Neural cell (in vitro differentiated cells): ENCODE measurements around the gene PRELID3B. TPM values are rescaled to one million over a fixed set of nuclear protein-coding genes. Genes with fewer than 3 reads are reported as not detected.

Experiments
- H2AFZ ChIP-seq: fragments of 200-600, 300-800 bp; sonication (generic), shearing (Covaris generic); 2 replicates; pipeline ENCODE4 v1.6.0; 2014; ENCODE audit warnings: low read depth, mild to moderate bottlenecking, antibody characterized with exemption, low read length, moderate library complexity
- H3F3A ChIP-seq: fragments of 200-600 bp; shearing (Covaris generic); 2 replicates; pipeline ENCODE4 v1.6.1; 2016; ENCODE audit warnings: mild to moderate bottlenecking, moderate library complexity, mixed read lengths, antibody characterized with exemption, low read length; ENCODE audit not compliant: insufficient read depth, poor library complexity, severe bottlenecking
- H3K27ac ChIP-seq: fragments of 200-600, 300-800 bp; sonication (generic), shearing (Covaris generic); 2 replicates; pipeline ENCODE4 v1.5.1; 2014; ENCODE audit warnings: mild to moderate bottlenecking, low read length, moderate library complexity
- H3K27me3 ChIP-seq: fragments of 300-800, 200-600 bp; sonication (generic), shearing (Covaris generic); 2 replicates; pipeline ENCODE4 v1.6.0; 2014; ENCODE audit warnings: mild to moderate bottlenecking, low read depth, low read length, moderate library complexity; ENCODE audit not compliant: insufficient read depth
- H3K36me3 ChIP-seq: fragments of 300-800, 200-600 bp; sonication (generic), shearing (Covaris generic); 2 replicates; pipeline ENCODE4 v1.5.1; 2014; ENCODE audit warnings: mild to moderate bottlenecking, antibody characterized with exemption, low read length, moderate library complexity; ENCODE audit not compliant: insufficient read depth
- H3K4me2 ChIP-seq: fragments of 300-800, 200-600 bp; sonication (generic), shearing (Covaris generic); 2 replicates; pipeline ENCODE4 v1.6.0; 2014; ENCODE audit warnings: mild to moderate bottlenecking, low read length
- H3K4me3 ChIP-seq: fragments of 300-800, 200-600 bp; sonication (generic), shearing (Covaris generic); 2 replicates; pipeline ENCODE4 v1.5.1; 2014; ENCODE audit warnings: mild to moderate bottlenecking, low read length, moderate library complexity
- H3K79me2 ChIP-seq: fragments of 200-600 bp; shearing (Covaris generic); replicated peaks from 2 replicates; pipeline ENCODE4 v1.6.0; 2014; ENCODE audit warnings: mild to moderate bottlenecking, low read length, moderate library complexity; ENCODE audit not compliant: insufficient read depth
- H3K9ac ChIP-seq: fragments of 300-800, 200-600 bp; sonication (generic), shearing (Covaris generic); 2 replicates; pipeline ENCODE4 v1.6.1; 2016; ENCODE audit warnings: mild to moderate bottlenecking, low read length, mixed read lengths
- H3K9me2 ChIP-seq: fragments of 200-600 bp; shearing (Covaris generic); 2 replicates; pipeline ENCODE4 v1.6.1; 2016; ENCODE audit warnings: mild to moderate bottlenecking, low read length, mixed read lengths; ENCODE audit not compliant: insufficient read depth
- H3K9me3 ChIP-seq: fragments of 200-600, 300-800 bp; sonication (generic), shearing (Covaris generic); 2 replicates; pipeline ENCODE4 v1.6.1; 2016; ENCODE audit warnings: mild to moderate bottlenecking, mixed run types, low read length, moderate library complexity, mixed read lengths
- H4K20me1 ChIP-seq: fragments of 200-600 bp; shearing (Covaris generic); 2 replicates; pipeline ENCODE4 v1.6.1; 2016; ENCODE audit warnings: mild to moderate bottlenecking, mixed run types; ENCODE audit not compliant: insufficient read depth
- CTCF ChIP-seq: fragments of 450-650 bp; IDR thresholded peaks from 2 replicates; pipeline ENCODE4 v1.5.1; 2014; ENCODE audit warnings: antibody characterized with exemption, mild to moderate bottlenecking, moderate library complexity; ENCODE audit not compliant: poor library complexity, severe bottlenecking
- EP300 ChIP-seq: fragments of 450-650 bp; conservative IDR thresholded peaks from 2 replicates; pipeline ENCODE4 v1.6.1; 2014; ENCODE audit warnings: antibody characterized with exemption, mild to moderate bottlenecking, moderate library complexity; ENCODE audit not compliant: poor library complexity, severe bottlenecking
- EZH2 ChIP-seq: fragments of 200-600, 300-800 bp; shearing (Covaris generic), sonication (generic); IDR thresholded peaks from 2 replicates; pipeline ENCODE4 v1.6.1; 2014; ENCODE audit warnings: antibody characterized with exemption, low read length, borderline replicate concordance, mild to moderate bottlenecking; ENCODE audit not compliant: insufficient read depth, poor library complexity, severe bottlenecking
- MXI1 ChIP-seq: fragments of 450-650 bp; conservative IDR thresholded peaks from 2 replicates; pipeline ENCODE4 v1.6.1; 2014; ENCODE audit warnings: antibody characterized with exemption, mild to moderate bottlenecking; ENCODE audit not compliant: poor library complexity, severe bottlenecking
- POLR2AphosphoS5 ChIP-seq: IDR thresholded peaks from 2 replicates; pipeline ENCODE4 v1.6.1; 2012
- RAD21 ChIP-seq: fragments of 450-650 bp; conservative IDR thresholded peaks from 2 replicates; pipeline ENCODE4 v1.6.1; 2014; ENCODE audit warnings: antibody characterized with exemption, mild to moderate bottlenecking, moderate library complexity
- SMC3 ChIP-seq: fragments of 450-650 bp; conservative IDR thresholded peaks from 2 replicates; pipeline ENCODE4 v1.6.1; 2014; ENCODE audit warnings: antibody characterized with exemption, mild to moderate bottlenecking, moderate library complexity; ENCODE audit not compliant: poor library complexity
- TAF1 ChIP-seq: IDR thresholded peaks from 2 replicates; pipeline ENCODE4 v1.6.1; 2012; ENCODE audit warnings: low read depth
- polyA plus RNA-seq: library from polyadenylated mRNA; depleted of rRNA; stranded (reverse); fragments of >200 nt; gene quantifications from 2 replicates; pipeline ENCODE4 v1.2.3, GENCODE V29; 2014
- TF ChIP-seq, protein P1 (sequence below): IDR thresholded peaks from 2 replicates; pipeline ENCODE4 v1.6.1; 2012; ENCODE audit warnings: borderline replicate concordance

PRELID3B gene
- polyA plus RNA-seq, 1 donor from 2014 or later = 50.5 TPM

- H3K79me2 ChIP-seq = no peaks in the 10 kb centered on the region
- no peak for TF ChIP-seq RAD21
- no peak for TF ChIP-seq TAF1
- no peaks in the 10 kb centered on the region for H3K9me2 ChIP-seq
- no peak overlapping the region for H3K4me3 ChIP-seq
- no peaks in the 10 kb centered on the region for H4K20me1 ChIP-seq
- H3K27ac ChIP-seq = no peak overlapping the region
- H3K4me2 ChIP-seq = no peak overlapping the region
- H3K9ac ChIP-seq = no peak overlapping the region
- H2AFZ ChIP-seq = no peak overlapping the region
- no peaks in the 10 kb centered on the region for H3K36me3 ChIP-seq
- no peaks in the 10 kb centered on the region for H3K27me3 ChIP-seq
- no peaks in the 10 kb centered on the region for H3K9me3 ChIP-seq
- H3F3A ChIP-seq = no peaks in the 10 kb centered on the region
These were observed 23.8 kb downstream of the PRELID3B start for GRCh38 chr20:59018817-59019216.

DNA sequence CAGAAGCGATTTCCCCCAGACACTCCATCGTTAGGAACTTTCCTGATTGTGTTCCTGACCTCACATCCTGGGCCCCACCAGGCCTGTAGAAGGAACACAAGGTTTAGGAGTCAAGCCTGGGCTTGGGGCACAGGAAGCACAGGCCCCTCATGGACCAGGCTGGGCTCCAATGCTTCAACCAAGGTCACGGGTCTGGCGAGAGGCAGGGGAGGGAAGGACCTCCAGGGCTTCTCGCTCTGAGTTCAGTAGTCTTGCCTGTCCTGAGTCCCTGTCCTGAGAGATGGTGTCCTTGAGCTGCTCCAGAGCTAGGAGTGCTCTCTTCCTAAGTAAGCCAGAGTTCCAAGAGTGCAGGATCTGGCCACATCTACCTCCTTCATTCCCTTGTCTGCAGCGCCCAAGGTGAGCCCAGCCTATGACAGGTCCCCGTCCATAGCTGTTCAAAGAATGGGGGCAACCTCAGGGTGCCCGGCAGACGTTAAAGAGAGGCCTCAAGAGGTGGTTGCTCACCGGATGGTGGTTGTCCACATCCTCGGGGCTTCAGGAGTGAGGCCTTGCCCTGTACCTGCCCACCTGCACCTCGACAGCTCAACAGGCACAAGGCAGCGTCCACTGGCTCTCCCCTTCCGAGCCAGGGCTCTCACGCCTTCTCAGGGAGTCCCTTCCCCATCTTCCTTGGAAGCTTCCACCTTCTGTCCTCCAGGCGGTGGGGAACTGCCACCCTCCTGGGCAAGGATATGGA is 24.9 kb downstream of the PRELID3B start:
- H3K27me3 ChIP-seq = no peaks in the 10 kb centered on the region
- H4K20me1 ChIP-seq = no peaks in the 10 kb centered on the region
- no peak overlapping the region for H3K9ac ChIP-seq
- no peak overlapping the region for H3K4me3 ChIP-seq
- H3F3A ChIP-seq = no peaks in the 10 kb centered on the region
- H3K36me3 ChIP-seq = no peaks in the 10 kb centered on the region
- H3K4me2 ChIP-seq = no peak overlapping the region
- H3K27ac ChIP-seq = no peak overlapping the region
- H3K9me3 ChIP-seq = no peaks in the 10 kb centered on the region
- no peaks in the 10 kb centered on the region for H3K79me2 ChIP-seq
- H2AFZ ChIP-seq = no peak overlapping the region
- TF ChIP-seq RAD21 (no peak), EZH2 (no peak), TAF1 (no peak), MXI1 (no peak), EP300 (no peak), SMC3 (no peak), CTCF (no peak), POLR2AphosphoS5 (no peak)
- TF ChIP-seq, protein P1, sequence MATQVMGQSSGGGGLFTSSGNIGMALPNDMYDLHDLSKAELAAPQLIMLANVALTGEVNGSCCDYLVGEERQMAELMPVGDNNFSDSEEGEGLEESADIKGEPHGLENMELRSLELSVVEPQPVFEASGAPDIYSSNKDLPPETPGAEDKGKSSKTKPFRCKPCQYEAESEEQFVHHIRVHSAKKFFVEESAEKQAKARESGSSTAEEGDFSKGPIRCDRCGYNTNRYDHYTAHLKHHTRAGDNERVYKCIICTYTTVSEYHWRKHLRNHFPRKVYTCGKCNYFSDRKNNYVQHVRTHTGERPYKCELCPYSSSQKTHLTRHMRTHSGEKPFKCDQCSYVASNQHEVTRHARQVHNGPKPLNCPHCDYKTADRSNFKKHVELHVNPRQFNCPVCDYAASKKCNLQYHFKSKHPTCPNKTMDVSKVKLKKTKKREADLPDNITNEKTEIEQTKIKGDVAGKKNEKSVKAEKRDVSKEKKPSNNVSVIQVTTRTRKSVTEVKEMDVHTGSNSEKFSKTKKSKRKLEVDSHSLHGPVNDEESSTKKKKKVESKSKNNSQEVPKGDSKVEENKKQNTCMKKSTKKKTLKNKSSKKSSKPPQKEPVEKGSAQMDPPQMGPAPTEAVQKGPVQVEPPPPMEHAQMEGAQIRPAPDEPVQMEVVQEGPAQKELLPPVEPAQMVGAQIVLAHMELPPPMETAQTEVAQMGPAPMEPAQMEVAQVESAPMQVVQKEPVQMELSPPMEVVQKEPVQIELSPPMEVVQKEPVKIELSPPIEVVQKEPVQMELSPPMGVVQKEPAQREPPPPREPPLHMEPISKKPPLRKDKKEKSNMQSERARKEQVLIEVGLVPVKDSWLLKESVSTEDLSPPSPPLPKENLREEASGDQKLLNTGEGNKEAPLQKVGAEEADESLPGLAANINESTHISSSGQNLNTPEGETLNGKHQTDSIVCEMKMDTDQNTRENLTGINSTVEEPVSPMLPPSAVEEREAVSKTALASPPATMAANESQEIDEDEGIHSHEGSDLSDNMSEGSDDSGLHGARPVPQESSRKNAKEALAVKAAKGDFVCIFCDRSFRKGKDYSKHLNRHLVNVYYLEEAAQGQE = no peak
- no peaks in the 10 kb centered on the region for H3K9me2 ChIP-seq
